PC-3 (cell line): Measurements from ENCODE around the gene LRRFIP1.

ENCODE experiments used
- EZH2 ChIP-seq: fragments of 300-600 bp; sonication (generic); IDR thresholded peaks from one replicate; pipeline ENCODE4 v1.6.1; 2017; ENCODE audit warnings: antibody characterized with exemption, mild to moderate bottlenecking, low read length; ENCODE audit not compliant: unreplicated experiment
- EZH2phosphoT487 ChIP-seq: fragments of 300-600 bp; sonication (generic); IDR thresholded peaks from 2 replicates; pipeline ENCODE4 v1.6.1; 2018; ENCODE audit warnings: mild to moderate bottlenecking, antibody characterized with exemption, low read length, borderline replicate concordance
- TF ChIP-seq, protein P1 (sequence below): fragments of 300-600 bp; sonication (generic); conservative IDR thresholded peaks from 2 replicates; pipeline ENCODE4 v1.5.1; 2017; ENCODE audit warnings: antibody characterized with exemption, low read depth, mild to moderate bottlenecking, low read length

DNA sequence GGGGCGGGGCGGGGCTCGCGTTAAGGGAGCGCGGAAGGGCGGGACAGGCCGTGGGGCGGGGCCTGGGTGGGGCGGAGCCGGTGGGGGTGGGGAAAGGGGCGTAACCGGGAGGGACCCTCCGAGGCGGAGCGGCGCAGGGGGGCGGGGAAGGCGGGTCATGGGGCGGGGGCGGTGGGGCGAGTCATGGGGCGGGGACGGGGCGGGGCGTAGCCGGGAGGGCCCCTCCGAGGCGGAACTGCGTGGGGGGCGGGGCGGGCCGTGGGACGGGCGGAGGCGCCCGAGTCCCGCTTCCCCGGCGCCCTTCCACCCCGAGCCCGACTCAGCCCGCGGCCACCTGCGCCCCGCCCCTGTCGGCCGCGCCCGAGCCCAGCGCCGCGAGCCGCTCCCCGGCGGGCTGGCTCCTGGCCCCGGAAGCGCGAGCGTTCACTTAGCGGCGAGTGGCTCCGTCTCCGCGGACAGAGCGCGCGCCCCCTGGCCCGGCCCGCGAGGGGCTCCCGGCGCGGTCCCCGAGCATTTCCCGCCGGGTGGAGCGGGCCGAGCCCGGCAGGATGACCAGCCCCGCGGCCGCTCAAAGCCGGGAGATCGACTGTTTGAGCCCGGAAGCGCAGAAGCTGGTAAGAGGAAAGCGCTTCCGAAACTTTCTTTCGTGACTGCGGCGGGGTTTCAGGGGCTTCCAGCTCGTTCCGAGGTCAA, 64.7 kb downstream of the LRRFIP1 start:
- TF ChIP-seq, protein P1, sequence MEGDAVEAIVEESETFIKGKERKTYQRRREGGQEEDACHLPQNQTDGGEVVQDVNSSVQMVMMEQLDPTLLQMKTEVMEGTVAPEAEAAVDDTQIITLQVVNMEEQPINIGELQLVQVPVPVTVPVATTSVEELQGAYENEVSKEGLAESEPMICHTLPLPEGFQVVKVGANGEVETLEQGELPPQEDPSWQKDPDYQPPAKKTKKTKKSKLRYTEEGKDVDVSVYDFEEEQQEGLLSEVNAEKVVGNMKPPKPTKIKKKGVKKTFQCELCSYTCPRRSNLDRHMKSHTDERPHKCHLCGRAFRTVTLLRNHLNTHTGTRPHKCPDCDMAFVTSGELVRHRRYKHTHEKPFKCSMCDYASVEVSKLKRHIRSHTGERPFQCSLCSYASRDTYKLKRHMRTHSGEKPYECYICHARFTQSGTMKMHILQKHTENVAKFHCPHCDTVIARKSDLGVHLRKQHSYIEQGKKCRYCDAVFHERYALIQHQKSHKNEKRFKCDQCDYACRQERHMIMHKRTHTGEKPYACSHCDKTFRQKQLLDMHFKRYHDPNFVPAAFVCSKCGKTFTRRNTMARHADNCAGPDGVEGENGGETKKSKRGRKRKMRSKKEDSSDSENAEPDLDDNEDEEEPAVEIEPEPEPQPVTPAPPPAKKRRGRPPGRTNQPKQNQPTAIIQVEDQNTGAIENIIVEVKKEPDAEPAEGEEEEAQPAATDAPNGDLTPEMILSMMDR = no peak
- TF ChIP-seq EZH2phosphoT487 (no peak), EZH2 (no peak)
